ENCODE data around the gene FAM98A. TPM values are rescaled to one million over a fixed set of nuclear protein-coding genes. Genes with fewer than 3 reads are reported as not detected.

The FAM98A gene
- polyA plus RNA-seq, 1 donor from 2014 or later: 14.5 TPM

GRCh38 chr2:33579227-33579626 lies 19.9 kb downstream of the FAM98A start:
- no peak overlapping the region for H3K27ac ChIP-seq (ENCODE audit: low read length)
- TF ChIP-seq MXI1 (conservative IDR thresholded peaks at IDR 0.05; ENCODE audit: poor library complexity, severe bottlenecking) (no peak), REST (IDR thresholded peaks at IDR 0.05; ENCODE audit: borderline replicate concordance) (no peak), CTCF (IDR thresholded peaks at IDR 0.05; ENCODE audit: poor library complexity, severe bottlenecking) (no peak), RAD21 (conservative IDR thresholded peaks at IDR 0.05) (no peak), EZH2 (IDR thresholded peaks at IDR 0.05; ENCODE audit: borderline replicate concordance, insufficient read depth, low read length, poor library complexity, severe bottlenecking) (no peak), POLR2AphosphoS5 (IDR thresholded peaks at IDR 0.05) (no peak), EP300 (conservative IDR thresholded peaks at IDR 0.05; ENCODE audit: poor library complexity, severe bottlenecking) (no peak), TAF1 (IDR thresholded peaks at IDR 0.05; ENCODE audit: low read depth) (no peak), SMC3 (conservative IDR thresholded peaks at IDR 0.05; ENCODE audit: poor library complexity) (no peak)
- H4K20me1 ChIP-seq (ENCODE audit: insufficient read depth): no peaks in the 10 kb centered on the region

GRCh38 chr2:33577668-33578067 lies 21.4 kb downstream of the FAM98A start:
- Histone ChIP-seq H3K36me3 (ENCODE audit: insufficient read depth, low read length) (no peaks in the 10 kb centered on the region), H2AFZ (ENCODE audit: low read depth, low read length) (no peak overlapping the region), H3K9ac (ENCODE audit: low read length) (no peak overlapping the region), H3K27me3 (ENCODE audit: insufficient read depth, low read depth, low read length) (no peaks in the 10 kb centered on the region), H3F3A (ENCODE audit: insufficient read depth, low read length, poor library complexity, severe bottlenecking) (no peaks in the 10 kb centered on the region), H3K9me3 (ENCODE audit: low read length) (no peaks in the 10 kb centered on the region), H3K9me2 (ENCODE audit: insufficient read depth, low read length) (no peaks in the 10 kb centered on the region), H3K4me3 (ENCODE audit: low read length) (no peak overlapping the region), H4K20me1 (ENCODE audit: insufficient read depth) (no peaks in the 10 kb centered on the region), H3K4me2 (ENCODE audit: low read length) (no peak overlapping the region), H3K27ac (ENCODE audit: low read length) (no peak overlapping the region), H3K79me2 (replicated peaks; ENCODE audit: insufficient read depth, low read length) (no peaks in the 10 kb centered on the region)
- no peak for TF ChIP-seq SMC3 (conservative IDR thresholded peaks at IDR 0.05; ENCODE audit: poor library complexity)
- no peak for TF ChIP-seq CTCF (IDR thresholded peaks at IDR 0.05; ENCODE audit: poor library complexity, severe bottlenecking)
- TF ChIP-seq TAF1 (IDR thresholded peaks at IDR 0.05; ENCODE audit: low read depth): no peak
- no peak for TF ChIP-seq RAD21 (conservative IDR thresholded peaks at IDR 0.05)
- TF ChIP-seq REST (IDR thresholded peaks at IDR 0.05; ENCODE audit: borderline replicate concordance): no peak
- TF ChIP-seq EZH2 (IDR thresholded peaks at IDR 0.05; ENCODE audit: borderline replicate concordance, insufficient read depth, low read length, poor library complexity, severe bottlenecking): no peak
- TF ChIP-seq MXI1 (conservative IDR thresholded peaks at IDR 0.05; ENCODE audit: poor library complexity, severe bottlenecking): no peak
- no peak for TF ChIP-seq EP300 (conservative IDR thresholded peaks at IDR 0.05; ENCODE audit: poor library complexity, severe bottlenecking)
- no peak for TF ChIP-seq POLR2AphosphoS5 (IDR thresholded peaks at IDR 0.05)

More at GRCh38 chr2:33579227-33579626, 19.9 kb downstream of the FAM98A start:
- Histone ChIP-seq H2AFZ (ENCODE audit: low read depth, low read length) (no peak overlapping the region), H3F3A (ENCODE audit: insufficient read depth, low read length, poor library complexity, severe bottlenecking) (no peaks in the 10 kb centered on the region), H3K36me3 (ENCODE audit: insufficient read depth, low read length) (no peaks in the 10 kb centered on the region), H3K9me3 (ENCODE audit: low read length) (no peaks in the 10 kb centered on the region), H3K9ac (ENCODE audit: low read length) (no peak overlapping the region), H3K4me3 (ENCODE audit: low read length) (no peak overlapping the region), H3K79me2 (replicated peaks; ENCODE audit: insufficient read depth, low read length) (no peaks in the 10 kb centered on the region), H3K27me3 (ENCODE audit: insufficient read depth, low read depth, low read length) (no peaks in the 10 kb centered on the region), H3K9me2 (ENCODE audit: insufficient read depth, low read length) (no peaks in the 10 kb centered on the region), H3K4me2 (ENCODE audit: low read length) (no peak overlapping the region)
